SKM-1 (cell line): ENCODE measurements around the gene BBS2.
A peak's percentile ranks its signal among the peaks of the same experiment; 100 is the strongest.
"Not testable (repeated sequence)": the region's sequence is repeated elsewhere in the genome, so short reads cannot be mapped to it uniquely, and the experiment has no call there.

Experiments used
- DNase-seq: peaks from one replicate; lab custom pipeline; 2025; ENCODE audit not compliant: unreplicated experiment; lab: John Stamatoyannopoulos, UW

The BBS2 gene

DNA sequence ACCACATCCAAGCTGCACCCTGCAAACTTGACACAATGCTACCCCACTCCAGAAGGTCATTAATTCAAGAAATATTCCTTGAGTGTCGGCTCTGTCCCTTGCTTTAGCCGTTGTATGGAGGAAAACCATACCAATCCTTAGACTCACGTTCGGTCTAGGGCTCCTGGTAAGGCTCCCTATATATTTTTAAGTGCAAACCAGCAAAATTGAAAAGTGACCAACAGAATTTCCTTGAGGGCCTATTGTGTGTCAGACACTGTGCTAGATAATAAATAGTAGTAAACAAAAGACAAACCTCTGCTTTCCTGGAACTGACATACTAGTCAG, 390 bp upstream of the BBS2 start:
- DNase-seq = no peak

GRCh38 chr16:56518425-56518824, 1.4 kb downstream of the BBS2 start:
- DNase-seq = no peak

GRCh38 chr16:56517206-56517605, 2.6 kb downstream of the BBS2 start:
- no peak for DNase-seq

- DNase-seq = no peak
Observed at GRCh38 chr16:56515665-56516064, 4.2 kb downstream of the BBS2 start.

- no peak for DNase-seq
Observed at GRCh38 chr16:56514845-56515244, 5.0 kb downstream of the BBS2 start.

DNA sequence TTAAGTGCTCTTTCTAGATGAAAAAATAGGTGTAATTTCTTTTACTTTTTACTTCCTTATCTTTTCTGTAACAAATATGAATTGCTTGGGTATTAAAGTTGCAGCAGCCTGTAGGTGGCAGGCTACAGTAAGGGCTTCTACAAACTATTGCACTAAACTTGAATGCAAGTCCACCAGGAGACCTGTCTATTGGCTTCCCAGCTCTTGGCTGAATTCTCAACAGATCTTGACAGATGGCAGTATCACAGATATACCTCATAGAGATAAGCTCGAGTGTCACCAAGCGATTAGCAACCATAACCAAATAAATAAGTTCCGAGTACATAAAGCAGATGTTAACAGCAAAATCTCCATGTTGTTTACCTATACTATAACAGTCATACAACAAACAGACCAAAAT, 5.9 kb downstream of the BBS2 start:
- DNase-seq = peak; percentile 9

DNA sequence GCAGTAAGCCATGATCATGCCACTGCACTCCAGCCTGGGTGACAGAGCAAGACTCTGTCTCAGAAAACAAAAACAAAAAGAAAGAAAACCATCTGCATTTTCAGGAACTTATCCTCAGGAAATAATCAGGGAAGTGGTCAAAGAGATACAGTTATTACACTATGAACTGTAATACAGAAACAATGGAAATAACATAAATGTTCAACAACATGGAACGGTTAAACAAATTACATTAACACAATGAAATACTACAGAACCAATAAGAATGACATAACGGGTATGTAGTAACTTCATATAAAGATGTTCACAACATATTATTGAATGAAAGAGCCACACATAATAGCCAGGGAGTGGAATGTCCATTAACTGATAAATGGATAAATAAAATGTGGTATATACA, 6.7 kb downstream of the BBS2 start:
- no peak for DNase-seq

GRCh38 chr16:56512025-56512424, 7.8 kb downstream of the BBS2 start:
- no peak for DNase-seq

DNA sequence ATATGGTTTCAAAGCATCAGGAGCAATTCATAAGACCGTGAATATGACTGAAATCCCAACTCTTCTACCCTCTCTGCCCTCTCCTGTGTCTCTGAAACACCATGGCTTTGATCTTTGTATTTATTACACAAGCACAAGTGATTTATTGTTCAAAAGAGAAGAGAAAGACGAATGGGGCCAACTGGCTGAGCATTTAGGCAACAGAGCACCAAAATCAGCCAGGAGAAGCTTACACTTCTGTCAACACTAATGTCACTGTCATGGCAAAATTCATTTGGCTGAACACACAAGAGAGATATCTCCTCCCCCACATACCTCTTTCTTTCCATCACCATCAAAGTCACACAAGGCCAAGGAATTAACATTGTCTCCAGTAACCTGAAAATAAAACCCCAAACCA, 9.3 kb downstream of the BBS2 start:
- no peak for DNase-seq

DNA sequence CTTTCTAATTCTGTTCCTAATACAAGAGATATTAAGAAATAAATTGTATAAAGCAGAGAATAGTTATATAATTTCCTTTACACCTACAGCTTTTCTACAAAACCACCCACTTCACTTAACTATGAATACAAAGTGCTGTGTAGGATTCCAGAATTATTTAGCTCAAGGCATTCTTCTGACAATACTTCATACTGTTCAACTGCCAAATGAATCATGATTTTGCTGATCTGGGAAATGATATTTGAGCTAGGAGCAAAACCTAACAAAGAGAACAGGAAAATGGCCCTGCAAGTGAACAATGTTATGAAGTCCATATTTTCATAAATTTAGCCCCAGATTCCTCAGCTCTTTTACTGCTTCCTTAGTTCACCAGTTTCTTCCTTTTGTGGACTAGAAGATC, 12.9 kb downstream of the BBS2 start:
- DNase-seq = no peak

DNA sequence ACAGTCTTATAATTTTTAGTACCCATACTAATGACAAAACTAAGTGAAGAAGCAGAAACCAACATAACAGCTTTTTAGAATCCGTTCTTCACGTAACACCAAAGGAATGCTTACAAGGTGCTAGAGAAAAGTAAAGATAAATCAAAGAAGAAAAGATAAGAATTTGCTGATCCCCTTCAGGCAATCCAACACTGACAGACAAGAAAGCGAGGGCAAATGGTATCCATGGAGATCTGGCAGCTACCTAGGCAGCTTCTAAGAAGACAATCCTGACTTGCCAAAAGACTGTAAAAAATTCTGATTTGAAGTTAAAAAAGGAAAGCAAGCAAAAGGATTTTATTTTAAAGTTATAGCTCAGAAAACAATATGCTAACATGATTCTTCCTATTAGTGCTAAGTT, 14.6 kb downstream of the BBS2 start:
- DNase-seq = no peak

DNA sequence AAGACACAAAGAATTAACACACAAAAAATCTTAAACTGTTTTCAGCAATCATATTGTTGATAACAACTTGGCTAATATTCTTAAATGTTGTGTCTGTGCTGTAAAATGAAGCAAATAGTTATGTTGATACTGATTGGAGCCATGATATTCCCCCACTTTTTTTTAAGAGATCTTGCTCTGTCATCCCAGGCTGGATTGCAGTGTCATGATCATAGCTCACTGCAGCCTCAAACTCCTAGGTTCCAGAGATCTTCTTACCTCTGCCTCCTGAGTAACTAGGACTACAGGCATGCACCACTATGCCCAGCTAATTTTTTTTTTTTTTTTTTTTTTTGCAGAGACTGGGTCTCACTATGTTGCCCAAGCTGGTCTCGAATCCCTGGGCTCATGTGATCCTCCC, 26.0 kb downstream of the BBS2 start:
- no peak for DNase-seq

DNA sequence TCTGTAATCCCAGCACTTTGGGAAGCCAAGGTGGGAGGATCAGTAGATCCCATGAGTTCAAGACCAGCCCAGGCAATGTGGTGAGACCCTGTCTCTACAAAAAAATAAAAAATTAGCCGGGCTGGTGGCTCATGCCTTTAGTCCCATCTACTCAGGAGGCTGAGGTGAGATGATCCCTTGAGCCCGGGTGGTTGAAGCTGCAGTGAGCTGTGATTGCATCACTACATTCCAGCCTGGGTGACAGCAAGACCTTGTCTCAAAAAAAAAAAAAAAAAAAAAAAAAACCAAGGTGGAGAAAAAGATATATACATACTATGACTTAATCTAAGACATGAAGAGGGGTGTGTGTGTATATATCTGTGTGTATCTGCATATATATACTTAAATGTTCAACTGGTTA, 26.7 kb downstream of the BBS2 start:
- no peak for DNase-seq

DNA sequence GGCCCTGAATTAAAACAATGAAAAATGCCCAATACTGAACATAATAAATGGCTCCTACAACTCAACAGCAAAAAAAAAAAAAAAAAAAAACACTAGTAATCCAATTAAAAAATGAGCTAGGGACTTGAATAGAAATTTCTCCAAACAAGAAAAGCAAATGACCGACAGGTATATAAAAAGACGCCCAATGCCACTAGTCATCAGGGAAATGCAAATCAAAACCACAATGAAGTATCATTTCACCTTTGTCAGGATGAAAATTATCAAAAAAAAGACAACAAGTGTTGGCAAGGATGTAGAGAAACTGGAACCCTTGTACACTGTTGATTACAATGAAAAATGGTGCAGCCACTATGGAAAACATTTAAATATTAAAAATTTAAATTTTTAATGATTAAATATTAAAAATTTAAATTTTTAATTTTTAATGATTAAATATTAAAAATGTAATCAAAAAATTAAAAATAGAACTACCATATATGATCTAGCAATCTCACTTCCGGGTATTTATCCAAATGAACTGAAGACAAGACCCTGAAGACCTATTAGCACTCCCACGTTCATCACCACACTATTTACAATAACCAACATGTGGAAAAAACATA, 28.1 kb downstream of the BBS2 start:
- no peak for DNase-seq

GRCh38 chr16:56488868-56489267, 31.0 kb downstream of the BBS2 start:
- not testable (repeated sequence) for DNase-seq

GRCh38 chr16:56488035-56488434, 31.8 kb downstream of the BBS2 start:
- no peak for DNase-seq

- DNase-seq = no peak
Observed at GRCh38 chr16:56483394-56483793, 36.4 kb downstream of the BBS2 start.

- no peak for DNase-seq
Observed at GRCh38 chr16:56482683-56483236, 37.1 kb downstream of the BBS2 start.

- DNase-seq = no peak
Observed at GRCh38 chr16:56481468-56482122, 38.2 kb downstream of the BBS2 start.

DNA sequence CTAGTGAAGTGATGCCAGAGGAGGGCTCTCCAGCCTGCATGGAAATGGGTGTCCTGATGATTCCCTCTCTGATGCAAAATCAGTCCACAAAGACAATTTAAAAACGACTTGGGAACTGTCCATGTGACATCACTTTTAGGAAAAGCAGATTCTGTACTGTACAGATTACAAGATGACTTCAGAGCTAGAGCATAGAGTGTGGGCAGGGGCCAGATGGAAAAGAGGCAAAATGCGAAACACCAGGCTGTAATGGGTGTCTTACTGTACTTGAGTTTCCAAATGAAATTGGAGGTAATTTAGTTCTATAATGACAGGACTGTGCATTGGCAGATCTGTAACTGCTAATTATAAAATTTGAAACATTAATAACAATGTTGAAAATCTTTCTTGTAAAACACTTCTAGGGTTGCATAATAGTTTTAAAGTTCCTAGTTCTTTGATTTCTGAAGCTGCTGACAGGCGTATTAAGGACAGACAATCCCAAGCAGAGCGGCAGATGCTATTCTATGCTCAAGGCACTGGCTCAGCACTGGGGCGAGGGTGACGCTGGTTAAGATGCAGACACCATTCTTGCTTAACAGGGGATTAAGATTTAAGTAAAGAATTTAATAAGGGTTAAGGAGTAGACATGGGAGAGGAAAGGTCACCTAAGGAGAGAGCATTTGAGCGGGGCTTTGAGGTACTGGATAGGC, 38.9 kb downstream of the BBS2 start:
- no peak for DNase-seq

DNA sequence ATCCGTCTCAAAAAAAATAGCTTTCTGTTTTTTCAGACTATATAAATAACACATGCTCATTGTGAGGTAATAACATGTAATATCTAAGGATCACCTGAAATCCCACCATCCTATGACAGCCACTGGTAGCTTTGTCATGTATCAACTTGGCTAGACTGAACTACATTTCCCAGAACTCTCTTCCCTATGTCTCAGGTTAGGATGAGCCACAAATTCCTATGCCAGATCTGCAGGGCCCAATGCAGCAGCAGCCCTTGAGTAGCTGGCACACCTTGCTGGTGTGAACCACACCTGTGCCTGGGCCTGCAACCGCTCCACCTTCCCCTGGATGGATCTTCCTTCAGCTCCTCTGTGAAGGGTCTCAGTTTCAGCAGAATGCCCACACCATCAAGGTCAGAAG, 40.4 kb downstream of the BBS2 start:
- no peak for DNase-seq

DNA sequence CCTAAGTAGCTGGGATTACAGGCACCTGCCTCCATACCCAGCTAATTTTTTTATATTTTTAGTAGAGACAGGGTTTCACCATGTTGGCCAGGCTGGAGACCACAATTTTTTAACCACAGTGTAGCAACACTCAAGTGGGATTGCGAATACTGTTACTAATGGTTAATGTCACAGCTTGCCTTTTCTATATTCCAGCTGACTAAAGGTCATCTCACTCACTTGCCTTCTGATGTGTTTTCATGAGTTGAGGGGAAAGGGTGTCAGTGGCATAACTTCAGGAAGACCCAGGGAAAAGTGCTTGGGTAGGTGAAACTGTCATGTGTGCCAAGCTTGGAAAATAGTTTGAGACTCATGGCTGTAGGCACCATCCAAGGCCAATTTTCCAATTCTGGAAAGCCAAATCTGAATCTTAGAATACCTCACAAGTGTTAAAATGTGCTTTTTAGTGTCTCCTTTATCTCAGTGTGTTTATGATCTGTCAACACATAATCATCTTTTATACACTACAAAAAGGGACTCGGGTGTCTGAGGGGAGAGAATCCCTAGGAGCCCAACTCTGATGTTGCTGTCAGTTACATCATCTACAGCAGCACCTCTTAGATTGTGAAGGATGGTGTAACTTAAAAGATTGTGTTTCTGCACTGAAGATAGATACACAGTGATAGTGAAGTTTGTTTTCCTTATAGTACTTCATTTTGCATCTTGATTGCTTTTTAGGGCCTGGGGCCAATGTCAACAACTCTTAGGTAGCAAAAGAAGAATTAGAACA, 41.4 kb downstream of the BBS2 start:
- no peak for DNase-seq
